GM21717 (cell line): ENCODE data around the gene SMIM13.

Experiments used
- ATAC-seq: cut with Tn5 transposase; IDR thresholded peaks from one replicate; pipeline ENCODE4 v1.9.1; 2021; ENCODE audit warnings: mild to moderate bottlenecking, moderate library complexity; ENCODE audit not compliant: unreplicated experiment

SMIM13 gene

GRCh38 chr6:11183761-11184362, 90.2 kb downstream of the SMIM13 start:
- no peak for ATAC-seq

- ATAC-seq: no peak
Observed at GRCh38 chr6:11185204-11185842, 91.7 kb downstream of the SMIM13 start.

GRCh38 chr6:11187301-11187700, 93.7 kb downstream of the SMIM13 start:
- no peak for ATAC-seq
